MM.1S (cell line): ENCODE measurements around the gene B4GALNT3.

Source experiments
- DNase-seq: peaks from one replicate; pipeline ENCODE4 v3.0.0-alpha.2; 2015
- H2AFZ ChIP-seq: fragments of 300-600 bp; sonication (generic); 2 replicates; pipeline ENCODE4 v1.6.0; 2016; ENCODE audit warnings: antibody characterized with exemption, low read length
- H3F3A ChIP-seq: fragments of 300-600 bp; sonication (generic); 2 replicates; pipeline ENCODE4 v1.6.1; 2016; ENCODE audit warnings: mild to moderate bottlenecking, antibody characterized with exemption, low read length, moderate library complexity, mixed read lengths; ENCODE audit not compliant: insufficient read depth
- H3K27ac ChIP-seq: fragments of 300-600 bp; sonication (generic); 2 replicates; pipeline ENCODE4 v1.5.1; 2016; ENCODE audit warnings: mild to moderate bottlenecking, low read length
- H3K27me3 ChIP-seq: fragments of 300-600 bp; sonication (generic); replicated peaks from 2 replicates; pipeline ENCODE4 v1.6.0; 2016; ENCODE audit warnings: low read length; ENCODE audit not compliant: insufficient read depth
- H3K36me3 ChIP-seq: fragments of 300-600 bp; sonication (generic); replicated peaks from 2 replicates; pipeline ENCODE4 v1.6.1; 2016; ENCODE audit warnings: mild to moderate bottlenecking, low read length, mixed read lengths; ENCODE audit not compliant: insufficient read depth
- H3K4me1 ChIP-seq: fragments of 300-600 bp; sonication (generic); 2 replicates; pipeline ENCODE4 v1.6.1; 2016; ENCODE audit warnings: low read length, mixed read lengths
- H3K4me2 ChIP-seq: fragments of 300-600 bp; sonication (generic); 2 replicates; pipeline ENCODE4 v1.6.0; 2016; ENCODE audit warnings: low read depth, low read length
- H3K4me3 ChIP-seq: fragments of 300-600 bp; sonication (generic); 2 replicates; pipeline ENCODE4 v1.5.1; 2016; ENCODE audit warnings: low read length, mixed read lengths
- H3K79me2 ChIP-seq: fragments of 300-600 bp; sonication (generic); 2 replicates; pipeline ENCODE4 v1.6.1; 2016; ENCODE audit warnings: mixed run types, low read length, mixed read lengths
- H3K9ac ChIP-seq: fragments of 300-600 bp; sonication (generic); 2 replicates; pipeline ENCODE4 v1.6.1; 2016; ENCODE audit warnings: low read length, mixed read lengths
- H3K9me2 ChIP-seq: fragments of 300-600 bp; sonication (generic); replicated peaks from 2 replicates; pipeline ENCODE4 v1.6.1; 2016; ENCODE audit warnings: mild to moderate bottlenecking, low read length, mixed read lengths; ENCODE audit not compliant: insufficient read depth
- H3K9me3 ChIP-seq: fragments of 300-600 bp; sonication (generic); replicated peaks from 2 replicates; pipeline ENCODE4 v1.6.1; 2016; ENCODE audit warnings: mild to moderate bottlenecking, low read length, mixed read lengths; ENCODE audit not compliant: insufficient read depth
- H4K20me1 ChIP-seq: fragments of 300-600 bp; sonication (generic); 2 replicates; pipeline ENCODE4 v1.6.1; 2016; ENCODE audit warnings: mild to moderate bottlenecking, low read length, moderate library complexity, mixed read lengths; ENCODE audit not compliant: insufficient read depth
- CTCF ChIP-seq: fragments of 300-600 bp; sonication (generic); IDR thresholded peaks from 2 replicates; pipeline ENCODE4 v1.5.1; 2016; ENCODE audit warnings: antibody characterized with exemption, low read length, mixed read lengths
- EZH2 ChIP-seq: fragments of 300-600 bp; sonication (generic); optimal IDR thresholded peaks from 2 replicates; pipeline ENCODE3; 2017; ENCODE audit warnings: low read depth, mild to moderate bottlenecking, antibody characterized with exemption, low read length, mixed read lengths
- EZH2phosphoT487 ChIP-seq: fragments of 300-600 bp; sonication (generic); IDR thresholded peaks from 2 replicates; pipeline ENCODE4 v1.6.1; 2018; ENCODE audit warnings: antibody characterized with exemption, low read length

B4GALNT3 gene

GRCh38 chr12:496736-497135 is 37.0 kb downstream of the B4GALNT3 start:
- Histone ChIP-seq H4K20me1 (no peaks in the 10 kb centered on the region), H3K27me3 (peaks cover 4% of the 10 kb centered on the region; the same call in 1 of the 2 replicates), H3K9me2 (no peaks in the 10 kb centered on the region), H3K9me3 (no peaks in the 10 kb centered on the region), H3K9ac (no peak overlapping the region), H3K4me2 (no peak overlapping the region), H3K79me2 (no peaks in the 10 kb centered on the region), H3K27ac (no peak overlapping the region), H3K36me3 (no peaks in the 10 kb centered on the region), H3K4me1 (no peaks in the 10 kb centered on the region), H2AFZ (no peak overlapping the region), H3K4me3 (no peak overlapping the region), H3F3A (no peaks in the 10 kb centered on the region)
- TF ChIP-seq EZH2phosphoT487 = no peak
- TF ChIP-seq EZH2 = no peak
- DNase-seq = no peak

DNA sequence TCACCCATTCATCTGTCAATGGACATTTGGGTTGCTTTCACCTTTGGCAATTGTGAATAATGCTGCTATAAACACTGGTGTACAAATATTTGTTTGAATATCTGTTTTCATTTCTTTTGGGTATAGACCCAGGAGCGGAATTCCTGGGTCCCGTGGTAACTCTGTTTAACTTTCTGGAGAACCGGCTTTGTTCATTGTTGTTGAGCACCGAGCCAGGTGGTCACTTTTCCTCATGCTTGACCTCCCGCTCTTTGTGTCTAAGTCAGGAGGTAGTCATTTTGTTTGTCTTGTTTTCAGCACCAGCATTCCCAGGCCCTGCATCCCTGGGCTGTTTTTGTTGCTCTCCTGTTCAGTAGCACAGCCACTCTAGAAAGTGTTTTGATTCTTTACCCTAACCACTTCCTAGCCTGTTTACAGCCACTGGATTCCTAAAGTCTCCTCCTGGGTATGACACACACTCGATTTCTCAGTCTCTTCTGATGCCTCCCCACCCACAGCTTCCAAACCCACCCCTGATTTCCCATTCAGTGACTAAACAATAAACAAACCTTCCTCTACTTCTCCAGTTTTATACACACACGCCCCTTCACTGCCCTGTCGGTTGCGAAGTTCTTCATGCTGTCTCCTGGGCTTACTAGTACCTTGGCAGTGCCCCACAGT is 37.9 kb downstream of the B4GALNT3 start:
- Histone ChIP-seq H3K9me3 (no peaks in the 10 kb centered on the region), H3K4me3 (no peak overlapping the region), H2AFZ (no peak overlapping the region), H3K79me2 (no peaks in the 10 kb centered on the region), H3K36me3 (no peaks in the 10 kb centered on the region), H3K27me3 (peaks cover 4% of the 10 kb centered on the region; the same call in 1 of the 2 replicates), H3K9me2 (no peaks in the 10 kb centered on the region), H3K9ac (no peak overlapping the region), H3K27ac (no peak overlapping the region), H3K4me2 (no peak overlapping the region), H4K20me1 (no peaks in the 10 kb centered on the region), H3F3A (no peaks in the 10 kb centered on the region), H3K4me1 (no peaks in the 10 kb centered on the region)
- no peak for DNase-seq
- no peak for TF ChIP-seq EZH2
- TF ChIP-seq CTCF = no peak
- no peak for TF ChIP-seq EZH2phosphoT487

DNA sequence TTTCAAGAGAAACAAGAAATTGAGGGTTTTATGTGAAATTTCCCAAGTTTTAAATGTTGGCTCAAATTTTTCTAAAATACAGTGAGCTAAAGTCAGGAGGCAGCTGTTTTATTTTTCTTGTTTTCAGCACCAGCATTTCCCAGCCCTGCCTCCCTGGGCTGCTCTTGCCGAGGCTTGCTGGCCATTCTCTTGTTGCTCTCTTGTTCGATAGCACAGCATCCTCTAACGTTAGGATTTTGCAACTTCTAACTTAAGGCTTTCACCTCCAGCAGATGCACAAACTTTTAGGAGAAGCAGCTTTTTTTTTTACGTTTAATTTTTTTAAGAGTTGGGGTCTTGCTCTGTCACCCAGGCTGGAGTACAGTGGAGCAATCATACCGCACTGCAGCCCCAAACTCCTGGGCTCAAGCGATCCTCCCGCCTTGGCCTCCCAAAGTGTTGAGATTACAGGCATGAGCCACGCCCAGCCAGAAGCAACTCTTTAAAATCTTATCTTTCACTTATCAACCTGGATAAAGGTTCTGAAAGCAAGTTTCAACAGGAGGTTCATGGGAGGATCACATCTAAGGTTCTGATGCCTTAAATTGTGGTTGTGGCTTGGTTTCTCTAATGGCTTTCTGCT is 40.2 kb downstream of the B4GALNT3 start:
- DNase-seq = no peak
- H3K4me1 ChIP-seq = no peaks in the 10 kb centered on the region
- no peak overlapping the region for H3K27ac ChIP-seq
- H3K27me3 ChIP-seq = peaks cover 4% of the 10 kb centered on the region; the same call in 1 of the 2 replicates
- H3K9me3 ChIP-seq = no peaks in the 10 kb centered on the region
- H3K79me2 ChIP-seq = no peaks in the 10 kb centered on the region
- H3F3A ChIP-seq = no peaks in the 10 kb centered on the region
- H2AFZ ChIP-seq = no peak overlapping the region
- no peaks in the 10 kb centered on the region for H4K20me1 ChIP-seq
- no peak overlapping the region for H3K4me3 ChIP-seq
- H3K36me3 ChIP-seq = no peaks in the 10 kb centered on the region
- no peak overlapping the region for H3K4me2 ChIP-seq
- H3K9me2 ChIP-seq = no peaks in the 10 kb centered on the region
- H3K9ac ChIP-seq = no peak overlapping the region
- no peak for TF ChIP-seq EZH2

GRCh38 chr12:501722-502447 is 42.1 kb downstream of the B4GALNT3 start:
- Histone ChIP-seq H3K27ac (no peak overlapping the region), H2AFZ (no peak overlapping the region), H3K79me2 (no peaks in the 10 kb centered on the region)

More at GRCh38 chr12:501722-502447, 42.1 kb downstream of the B4GALNT3 start:
- Histone ChIP-seq H3K36me3 (no peaks in the 10 kb centered on the region), H3K9ac (no peak overlapping the region), H3K4me2 (no peak overlapping the region), H4K20me1 (no peaks in the 10 kb centered on the region), H3K4me3 (no peak overlapping the region), H3K27me3 (peaks cover 4% of the 10 kb centered on the region; the same call in 1 of the 2 replicates), H3K4me1 (no peaks in the 10 kb centered on the region), H3K9me2 (no peaks in the 10 kb centered on the region), H3K9me3 (no peaks in the 10 kb centered on the region), H3F3A (no peaks in the 10 kb centered on the region)
- TF ChIP-seq EZH2phosphoT487 = no peak
- no peak for TF ChIP-seq CTCF
- TF ChIP-seq EZH2 = no peak
- DNase-seq = no peak
